Left kidney (tissue), 2 donors: ENCODE results near the gene RSAD2. TPM values are rescaled to one million over a fixed set of nuclear protein-coding genes. Genes with fewer than 3 reads are reported as not detected.

Experiments
- DNase-seq: peaks from one replicate; pipeline ENCODE4 v3.0.0-alpha.2; 2013
- polyA plus RNA-seq: library from polyadenylated mRNA; unstranded; fragments of 120-200 nt; gene quantifications from one replicate; pipeline ENCODE4 v1.2.1, GENCODE V29; 2013; ENCODE audit not compliant: insufficient read length

RSAD2 gene
- polyA plus RNA-seq, 1 donor = 5.3 TPM

DNA sequence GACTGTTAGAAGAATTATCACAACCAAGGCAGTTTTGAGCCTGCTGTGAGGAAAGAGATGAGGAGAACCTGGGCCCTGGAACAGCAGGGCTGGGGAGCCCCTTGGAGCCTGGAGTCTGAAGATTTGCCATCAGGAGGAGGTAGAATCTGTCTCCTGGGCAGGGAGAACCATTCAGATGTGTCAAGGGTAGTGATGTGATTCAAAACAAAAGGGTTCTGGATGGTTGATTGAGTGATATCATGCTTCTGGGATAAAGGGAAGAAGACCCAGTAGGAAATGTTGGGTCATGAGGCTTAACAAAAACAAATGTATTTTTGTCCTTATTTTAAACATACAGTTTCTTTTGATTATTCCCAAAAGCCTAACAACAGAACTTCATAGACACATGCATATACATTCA is 68.2 kb downstream of the RSAD2 start:
- no peak for DNase-seq

DNA sequence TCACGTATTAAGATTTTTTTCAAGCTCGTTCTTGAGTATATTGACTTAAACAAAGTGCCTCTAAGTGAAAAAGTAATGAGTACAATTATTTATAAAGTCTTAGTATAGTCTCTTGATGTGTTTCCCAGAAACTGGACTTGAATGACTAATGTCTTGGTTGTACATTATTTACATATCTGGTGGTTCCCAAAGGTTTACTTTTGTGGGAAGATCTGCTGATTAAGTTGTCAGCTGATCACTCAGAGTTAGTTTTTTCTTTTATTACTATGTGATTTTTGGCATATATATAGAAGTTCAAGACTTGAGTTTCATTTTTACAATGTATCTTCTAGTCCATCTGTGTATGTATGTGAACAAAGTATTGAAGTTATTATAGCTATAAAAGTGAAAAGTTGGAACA is 69.1 kb downstream of the RSAD2 start:
- no peak for DNase-seq

Other genes starting within 250 kb of the RSAD2 start
- gene CMPK2, start 11.9 kb upstream of the RSAD2 start, polyA plus RNA-seq = 4.0 TPM
- 62.9 TPM for gene RNF144A, start 39.6 kb downstream of the RSAD2 start, polyA plus RNA-seq